RPMI7951 (cell line): Measurements from ENCODE around the gene TFB1M. TPM values are rescaled to one million over a fixed set of nuclear protein-coding genes. Genes with fewer than 3 reads are reported as not detected.

ENCODE experiments used
- DNase-seq: peaks from one replicate; pipeline ENCODE4 v3.0.0-alpha.2; 2012; ENCODE audit warnings: low read depth
- total RNA-seq: library from RNA; depleted of rRNA; stranded (reverse); fragments of >200 nt; shearing (Covaris generic); gene quantifications from 2 replicates; pipeline ENCODE4 v1.2.3, GENCODE V29; 2014

TFB1M gene
- total RNA-seq, 1 experiment from 2014 or later = 22.3 TPM

- DNase-seq = no peak
These were observed 12.4 kb downstream of the TFB1M start for GRCh38 chr6:155301867-155302266.

GRCh38 chr6:155297669-155298068, 16.6 kb downstream of the TFB1M start:
- DNase-seq = no peak

GRCh38 chr6:155292711-155293110, 21.6 kb downstream of the TFB1M start:
- DNase-seq = no peak

GRCh38 chr6:155291291-155291690, 23.0 kb downstream of the TFB1M start:
- no peak for DNase-seq

- no peak for DNase-seq
These were observed 23.8 kb downstream of the TFB1M start for GRCh38 chr6:155290491-155290890.

GRCh38 chr6:155287762-155288161, 26.5 kb downstream of the TFB1M start:
- DNase-seq = no peak

- no peak for DNase-seq
These were observed 29.5 kb downstream of the TFB1M start for GRCh38 chr6:155284775-155285174.

- no peak for DNase-seq
These were observed 35.8 kb downstream of the TFB1M start for GRCh38 chr6:155278319-155279049.

- no peak for DNase-seq
These were observed 37.6 kb downstream of the TFB1M start for GRCh38 chr6:155276638-155277037.

- no peak for DNase-seq
These were observed 38.3 kb downstream of the TFB1M start for GRCh38 chr6:155275808-155276480.

GRCh38 chr6:155274533-155274932, 39.8 kb downstream of the TFB1M start:
- DNase-seq = peak; percentile 46

GRCh38 chr6:155274106-155274505, 40.2 kb downstream of the TFB1M start:
- peak; percentile 27 for DNase-seq

GRCh38 chr6:155273431-155273830, 40.9 kb downstream of the TFB1M start:
- peak; percentile 96 for DNase-seq

GRCh38 chr6:155272353-155273232, 41.7 kb downstream of the TFB1M start:
- DNase-seq = peak; percentile 5

GRCh38 chr6:155271145-155271544, 43.1 kb downstream of the TFB1M start:
- no peak for DNase-seq

GRCh38 chr6:155270561-155271091, 43.7 kb downstream of the TFB1M start:
- no peak for DNase-seq

GRCh38 chr6:155269765-155270164, 44.5 kb downstream of the TFB1M start:
- DNase-seq = no peak

GRCh38 chr6:155268088-155268867, 46.0 kb downstream of the TFB1M start:
- peak; percentile 74 for DNase-seq

GRCh38 chr6:155267411-155267810, 46.9 kb downstream of the TFB1M start:
- no peak for DNase-seq

- DNase-seq = peak; percentile 32
These were observed 48.3 kb downstream of the TFB1M start for GRCh38 chr6:155265843-155266535.
